SK-N-SH treated with all-trans-retinoic acid at 6 μM for 48 hours (cell line): Measurements from ENCODE around the gene OTOG.

ENCODE experiments used
- ATAC-seq: fragments of 200-7000 bp; cut with Tn5 transposase; 3 replicates; pipeline ENCODE4 v1.9.1; 2020; ENCODE audit warnings: mild to moderate bottlenecking, moderate library complexity
- ARNTL ChIP-seq: fragments of 450-650 bp; formaldehyde crosslinking; IDR thresholded peaks from 2 replicates; pipeline ENCODE4 v1.5.0; 2020; ENCODE audit warnings: low read depth, mild to moderate bottlenecking, moderate library complexity, borderline replicate concordance
- BACH2 ChIP-seq: fragments of 250-450 bp; sonication (Bioruptor Pico); IDR thresholded peaks from 2 replicates; pipeline ENCODE4 v1.9.0; 2021; ENCODE audit warnings: mild to moderate bottlenecking, borderline replicate concordance
- CREB5 ChIP-seq: fragments of 250-450 bp; sonication (Bioruptor Pico); IDR thresholded peaks from 2 replicates; pipeline ENCODE4 v1.5.1; 2020; ENCODE audit warnings: low read depth, mild to moderate bottlenecking, moderate library complexity
- CSDC2 ChIP-seq: fragments of 250-450 bp; sonication (Bioruptor Pico); IDR thresholded peaks from 2 replicates; pipeline ENCODE4 v1.5.0; 2020; ENCODE audit warnings: mild to moderate bottlenecking, moderate library complexity
- ESRRG ChIP-seq: fragments of 250-450 bp; sonication (Bioruptor Pico); IDR thresholded peaks from 2 replicates; pipeline ENCODE4 v1.6.1; 2021; ENCODE audit warnings: mild to moderate bottlenecking
- GLIS3 ChIP-seq: fragments of 250-450 bp; sonication (Bioruptor Pico); IDR thresholded peaks from 2 replicates; pipeline ENCODE4 v1.5.0; 2020; ENCODE audit warnings: mild to moderate bottlenecking, moderate library complexity
- ISL1 ChIP-seq: fragments of 250-450 bp; sonication (Bioruptor Pico); IDR thresholded peaks from 2 replicates; pipeline ENCODE4 v2.1.2; 2022; ENCODE audit warnings: mild to moderate bottlenecking, moderate library complexity
- PPARA ChIP-seq: fragments of 250-450 bp; sonication (Bioruptor Pico); IDR thresholded peaks from 2 replicates; pipeline ENCODE4 v1.5.0; 2020; ENCODE audit warnings: mild to moderate bottlenecking, borderline replicate concordance
- RARB ChIP-seq: fragments of 250-450 bp; sonication (Bioruptor Pico); IDR thresholded peaks from 2 replicates; pipeline ENCODE4 v1.8.0; 2021; ENCODE audit warnings: mild to moderate bottlenecking, moderate library complexity
- SNAI2 ChIP-seq: fragments of 250-450 bp; sonication (Bioruptor Pico); IDR thresholded peaks from 2 replicates; pipeline ENCODE4 v1.5.0; 2020; ENCODE audit warnings: mild to moderate bottlenecking, moderate library complexity
- TCF4 ChIP-seq: fragments of 250-450 bp; sonication (Bioruptor Pico); IDR thresholded peaks from 2 replicates; pipeline ENCODE4 v1.8.0; 2021; ENCODE audit warnings: mild to moderate bottlenecking, moderate library complexity, borderline replicate concordance
- TOX ChIP-seq: fragments of 250-450 bp; sonication (Bioruptor Pico); IDR thresholded peaks from 2 replicates; pipeline ENCODE4 v1.8.0; 2021; ENCODE audit warnings: mild to moderate bottlenecking, moderate library complexity, borderline replicate concordance
- TSHZ2 ChIP-seq: fragments of 250-450 bp; sonication (Bioruptor Pico); IDR thresholded peaks from 2 replicates; pipeline ENCODE4 v1.5.0; 2020; ENCODE audit warnings: mild to moderate bottlenecking, moderate library complexity
- ZC3H10 ChIP-seq: fragments of 250-450 bp; sonication (Bioruptor Pico); IDR thresholded peaks from 2 replicates; pipeline ENCODE4 v1.5.1; 2021; ENCODE audit warnings: mild to moderate bottlenecking, moderate library complexity
- ZFP3 ChIP-seq: fragments of 250-450 bp; sonication (Bioruptor Pico); IDR thresholded peaks from 2 replicates; pipeline ENCODE4 v1.5.0; 2020; ENCODE audit warnings: mild to moderate bottlenecking, moderate library complexity
- ZFP30 ChIP-seq: fragments of 450-650 bp; formaldehyde crosslinking; IDR thresholded peaks from 2 replicates; pipeline ENCODE4 v1.5.0; 2022; ENCODE audit warnings: mild to moderate bottlenecking, moderate library complexity
- ZNF565 ChIP-seq: fragments of 450-650 bp; formaldehyde crosslinking; conservative IDR thresholded peaks from 2 replicates; pipeline ENCODE4 v1.5.0; 2020; ENCODE audit warnings: low read depth, mild to moderate bottlenecking, moderate library complexity
- ZNF70 ChIP-seq: fragments of 450-650 bp; formaldehyde crosslinking; IDR thresholded peaks from 2 replicates; pipeline ENCODE4 v1.5.0; 2020; ENCODE audit warnings: mild to moderate bottlenecking, moderate library complexity
- ZNF8 ChIP-seq: fragments of 450-650 bp; formaldehyde crosslinking; IDR thresholded peaks from 2 replicates; pipeline ENCODE4 v1.5.0; 2020; ENCODE audit warnings: mild to moderate bottlenecking, moderate library complexity
- TF ChIP-seq, protein P1 (sequence below): fragments of 250-450 bp; sonication (Bioruptor Pico); IDR thresholded peaks from 2 replicates; pipeline ENCODE4 v1.8.0; 2020; ENCODE audit warnings: mild to moderate bottlenecking, moderate library complexity, borderline replicate concordance
- TF ChIP-seq, protein P2 (sequence below): fragments of 250-450 bp; sonication (Bioruptor Pico); IDR thresholded peaks from 2 replicates; pipeline ENCODE4 v1.5.1; 2021; ENCODE audit warnings: mild to moderate bottlenecking, moderate library complexity
- TF ChIP-seq, protein P3 (sequence below): fragments of 250-450 bp; sonication (Bioruptor Pico); IDR thresholded peaks from 2 replicates; pipeline ENCODE4 v1.8.0; 2021; ENCODE audit warnings: low read depth, mild to moderate bottlenecking, moderate library complexity, borderline replicate concordance

OTOG gene

DNA sequence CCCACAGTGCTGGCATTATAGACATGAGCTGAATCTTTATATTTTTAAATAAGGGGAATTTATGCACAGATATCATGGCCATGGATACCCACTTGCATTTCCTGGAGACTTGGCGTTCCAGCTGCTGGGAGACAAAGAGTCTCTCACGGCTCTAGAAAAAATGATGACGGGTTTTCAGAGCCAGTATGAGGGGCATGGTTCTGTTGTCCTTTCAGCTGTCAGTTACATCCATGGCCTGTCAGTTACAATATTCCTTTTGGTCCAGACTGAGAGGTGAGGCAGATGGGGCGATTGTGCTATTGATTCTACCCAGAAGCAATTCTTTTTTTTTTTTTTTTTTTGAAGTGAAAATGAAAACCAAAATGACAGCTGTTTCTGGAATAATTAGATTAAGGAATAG is 32.6 kb upstream of the OTOG start:
- no peak for TF ChIP-seq TSHZ2 (CRISPR knock-in tag)
- no peak for TF ChIP-seq ESRRG (CRISPR knock-in tag)
- no peak for TF ChIP-seq ZNF565 (CRISPR knock-in tag)
- TF ChIP-seq ZC3H10 (CRISPR knock-in tag) = no peak
- no peak for TF ChIP-seq CREB5 (CRISPR knock-in tag)
- no peak for TF ChIP-seq CSDC2 (CRISPR knock-in tag)
- TF ChIP-seq ISL1 (CRISPR knock-in tag) = no peak
- TF ChIP-seq, protein P1, sequence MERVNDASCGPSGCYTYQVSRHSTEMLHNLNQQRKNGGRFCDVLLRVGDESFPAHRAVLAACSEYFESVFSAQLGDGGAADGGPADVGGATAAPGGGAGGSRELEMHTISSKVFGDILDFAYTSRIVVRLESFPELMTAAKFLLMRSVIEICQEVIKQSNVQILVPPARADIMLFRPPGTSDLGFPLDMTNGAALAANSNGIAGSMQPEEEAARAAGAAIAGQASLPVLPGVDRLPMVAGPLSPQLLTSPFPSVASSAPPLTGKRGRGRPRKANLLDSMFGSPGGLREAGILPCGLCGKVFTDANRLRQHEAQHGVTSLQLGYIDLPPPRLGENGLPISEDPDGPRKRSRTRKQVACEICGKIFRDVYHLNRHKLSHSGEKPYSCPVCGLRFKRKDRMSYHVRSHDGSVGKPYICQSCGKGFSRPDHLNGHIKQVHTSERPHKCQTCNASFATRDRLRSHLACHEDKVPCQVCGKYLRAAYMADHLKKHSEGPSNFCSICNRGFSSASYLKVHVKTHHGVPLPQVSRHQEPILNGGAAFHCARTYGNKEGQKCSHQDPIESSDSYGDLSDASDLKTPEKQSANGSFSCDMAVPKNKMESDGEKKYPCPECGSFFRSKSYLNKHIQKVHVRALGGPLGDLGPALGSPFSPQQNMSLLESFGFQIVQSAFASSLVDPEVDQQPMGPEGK (CRISPR knock-in tag) = no peak
- TF ChIP-seq ZNF70 (CRISPR knock-in tag) = no peak
- no peak for TF ChIP-seq BACH2
- TF ChIP-seq RARB (CRISPR knock-in tag) = no peak
- no peak for TF ChIP-seq ZFP30 (CRISPR knock-in tag)
- TF ChIP-seq, protein P2, sequence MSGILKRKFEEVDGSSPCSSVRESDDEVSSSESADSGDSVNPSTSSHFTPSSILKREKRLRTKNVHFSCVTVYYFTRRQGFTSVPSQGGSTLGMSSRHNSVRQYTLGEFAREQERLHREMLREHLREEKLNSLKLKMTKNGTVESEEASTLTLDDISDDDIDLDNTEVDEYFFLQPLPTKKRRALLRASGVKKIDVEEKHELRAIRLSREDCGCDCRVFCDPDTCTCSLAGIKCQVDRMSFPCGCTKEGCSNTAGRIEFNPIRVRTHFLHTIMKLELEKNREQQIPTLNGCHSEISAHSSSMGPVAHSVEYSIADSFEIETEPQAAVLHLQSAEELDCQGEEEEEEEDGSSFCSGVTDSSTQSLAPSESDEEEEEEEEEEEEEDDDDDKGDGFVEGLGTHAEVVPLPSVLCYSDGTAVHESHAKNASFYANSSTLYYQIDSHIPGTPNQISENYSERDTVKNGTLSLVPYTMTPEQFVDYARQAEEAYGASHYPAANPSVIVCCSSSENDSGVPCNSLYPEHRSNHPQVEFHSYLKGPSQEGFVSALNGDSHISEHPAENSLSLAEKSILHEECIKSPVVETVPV (CRISPR knock-in tag) = no peak
- no peak for TF ChIP-seq PPARA
- TF ChIP-seq SNAI2 = no peak
- ATAC-seq = no peak

DNA sequence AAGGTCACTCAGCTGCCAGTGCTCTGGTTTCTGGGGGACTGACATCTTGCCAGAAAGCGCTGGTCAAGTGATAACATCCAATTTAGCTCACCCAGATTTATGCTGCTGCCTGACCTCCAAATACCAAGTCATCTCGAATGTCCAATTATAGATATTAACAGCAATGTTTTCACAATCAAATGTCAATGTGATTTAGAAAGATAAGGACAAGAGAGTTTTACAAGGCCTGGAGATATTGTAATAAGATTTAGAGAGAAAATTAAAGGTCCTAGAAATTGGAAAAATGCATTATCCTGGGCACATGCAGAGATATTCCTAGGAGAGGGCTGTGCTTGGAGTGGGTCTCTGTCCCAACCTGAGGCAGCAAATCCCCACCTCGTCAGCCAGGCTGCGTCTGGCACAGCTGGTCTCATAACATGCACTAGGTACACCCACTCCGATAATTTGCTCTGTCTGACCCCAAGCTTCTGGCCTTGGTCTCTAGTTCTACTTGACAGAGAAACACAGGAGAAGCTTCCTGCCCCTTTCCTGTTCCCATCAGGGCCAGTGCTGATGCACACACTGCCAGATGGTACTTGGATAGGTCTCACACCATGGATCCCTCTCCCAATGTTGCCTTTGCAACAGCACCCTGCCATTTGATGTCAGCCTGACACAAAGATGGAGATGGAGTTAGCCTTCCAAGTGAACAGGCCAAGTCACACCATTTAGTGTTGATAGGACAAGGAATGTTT is 31.4 kb upstream of the OTOG start:
- peak; percentile 51; the same call in 2 of the 3 replicates for ATAC-seq
- no peak for TF ChIP-seq TOX (CRISPR knock-in tag)
- no peak; the same call in 1 of the 2 replicates for TF ChIP-seq ZFP3 (CRISPR knock-in tag)
- TF ChIP-seq CREB5 (CRISPR knock-in tag) = peak; percentile 77; the same call in 1 of the 2 replicates
- TF ChIP-seq, protein P3, sequence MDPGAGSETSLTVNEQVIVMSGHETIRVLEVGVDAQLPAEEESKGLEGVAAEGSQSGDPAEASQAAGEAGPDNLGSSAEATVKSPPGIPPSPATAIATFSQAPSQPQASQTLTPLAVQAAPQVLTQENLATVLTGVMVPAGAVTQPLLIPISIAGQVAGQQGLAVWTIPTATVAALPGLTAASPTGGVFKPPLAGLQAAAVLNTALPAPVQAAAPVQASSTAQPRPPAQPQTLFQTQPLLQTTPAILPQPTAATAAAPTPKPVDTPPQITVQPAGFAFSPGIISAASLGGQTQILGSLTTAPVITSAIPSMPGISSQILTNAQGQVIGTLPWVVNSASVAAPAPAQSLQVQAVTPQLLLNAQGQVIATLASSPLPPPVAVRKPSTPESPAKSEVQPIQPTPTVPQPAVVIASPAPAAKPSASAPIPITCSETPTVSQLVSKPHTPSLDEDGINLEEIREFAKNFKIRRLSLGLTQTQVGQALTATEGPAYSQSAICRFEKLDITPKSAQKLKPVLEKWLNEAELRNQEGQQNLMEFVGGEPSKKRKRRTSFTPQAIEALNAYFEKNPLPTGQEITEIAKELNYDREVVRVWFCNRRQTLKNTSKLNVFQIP (CRISPR knock-in tag) = no peak
- no peak for TF ChIP-seq ARNTL (CRISPR knock-in tag)
- 0 out of 2 replicates have a peak, but pooled peaks have one; percentile 12 for TF ChIP-seq ZNF8 (CRISPR knock-in tag)
- no peak for TF ChIP-seq ZFP30 (CRISPR knock-in tag)
- peak; percentile 100 for TF ChIP-seq TSHZ2 (CRISPR knock-in tag)
- TF ChIP-seq ESRRG (CRISPR knock-in tag) = peak; percentile 78; the same call in 1 of the 2 replicates
- peak; percentile 96 for TF ChIP-seq ISL1 (CRISPR knock-in tag)
- 0 out of 2 replicates have a peak, but pooled peaks have one; percentile 62 for TF ChIP-seq SNAI2
- no peak for TF ChIP-seq ZC3H10 (CRISPR knock-in tag)
- peak; percentile 47; the same call in 1 of the 2 replicates for TF ChIP-seq BACH2
- no peak for TF ChIP-seq ZNF70 (CRISPR knock-in tag)
- no peak for TF ChIP-seq RARB (CRISPR knock-in tag)
- TF ChIP-seq PPARA = peak; percentile 53; the same call in 1 of the 2 replicates
- TF ChIP-seq GLIS3 = no peak
- TF ChIP-seq, protein P1 (CRISPR knock-in tag) = 0 out of 2 replicates have a peak, but pooled peaks have one; percentile 65
- TF ChIP-seq TCF4 = peak; percentile 99
